Measurements from ENCODE around the gene DNLZ. TPM values are rescaled to one million over a fixed set of nuclear protein-coding genes. Genes with fewer than 3 reads are reported as not detected.

The DNLZ gene
- total RNA-seq, 1 experiment from 2014 or later, result 22.5 TPM

DNA sequence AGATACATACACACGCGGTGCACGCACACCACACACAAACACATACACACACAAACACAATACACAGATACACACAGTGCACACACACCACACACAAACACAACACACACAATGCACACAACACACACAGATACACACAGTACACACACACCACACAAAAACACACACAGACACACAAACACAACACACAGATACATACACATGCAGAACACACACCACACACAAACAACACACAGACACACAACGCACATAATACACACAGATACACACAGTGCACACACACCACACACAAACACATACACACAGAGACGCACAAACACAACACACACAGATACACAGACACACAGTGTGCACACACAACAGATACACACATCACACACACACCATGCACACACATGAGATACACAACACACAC lies 53.7 kb downstream of the DNLZ start:
- H3K27ac Mint-ChIP-seq (ENCODE audit: unreplicated experiment), result no peak overlapping the region
- TF ChIP-seq, protein P1, sequence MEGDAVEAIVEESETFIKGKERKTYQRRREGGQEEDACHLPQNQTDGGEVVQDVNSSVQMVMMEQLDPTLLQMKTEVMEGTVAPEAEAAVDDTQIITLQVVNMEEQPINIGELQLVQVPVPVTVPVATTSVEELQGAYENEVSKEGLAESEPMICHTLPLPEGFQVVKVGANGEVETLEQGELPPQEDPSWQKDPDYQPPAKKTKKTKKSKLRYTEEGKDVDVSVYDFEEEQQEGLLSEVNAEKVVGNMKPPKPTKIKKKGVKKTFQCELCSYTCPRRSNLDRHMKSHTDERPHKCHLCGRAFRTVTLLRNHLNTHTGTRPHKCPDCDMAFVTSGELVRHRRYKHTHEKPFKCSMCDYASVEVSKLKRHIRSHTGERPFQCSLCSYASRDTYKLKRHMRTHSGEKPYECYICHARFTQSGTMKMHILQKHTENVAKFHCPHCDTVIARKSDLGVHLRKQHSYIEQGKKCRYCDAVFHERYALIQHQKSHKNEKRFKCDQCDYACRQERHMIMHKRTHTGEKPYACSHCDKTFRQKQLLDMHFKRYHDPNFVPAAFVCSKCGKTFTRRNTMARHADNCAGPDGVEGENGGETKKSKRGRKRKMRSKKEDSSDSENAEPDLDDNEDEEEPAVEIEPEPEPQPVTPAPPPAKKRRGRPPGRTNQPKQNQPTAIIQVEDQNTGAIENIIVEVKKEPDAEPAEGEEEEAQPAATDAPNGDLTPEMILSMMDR (IDR thresholded peaks at IDR 0.05; ENCODE audit: unreplicated experiment), result no peak
- H3K4me1 Mint-ChIP-seq (ENCODE audit: low read depth, unreplicated experiment), result no peaks in the 10 kb centered on the region
- no peak for DNase-seq
- CTCF ChIA-PET, result no interaction called here
- BruUV-seq (replicated peaks), result no TSS peak
- H3K27me3 Mint-ChIP-seq (ENCODE audit: unreplicated experiment), result no peaks in the 10 kb centered on the region
- H3K9me3 Mint-ChIP-seq (ENCODE audit: low read depth, unreplicated experiment), result peaks cover 5% of the 10 kb centered on the region
- no peak overlapping the region for H3K4me3 Mint-ChIP-seq (ENCODE audit: low read depth, unreplicated experiment)
- intact Hi-C loops (cut with micrococcal nuclease; ENCODE audit: unreplicated experiment), result no loop called here
- no peaks in the 10 kb centered on the region for H3K36me3 Mint-ChIP-seq (ENCODE audit: insufficient read depth, unreplicated experiment)

Other genes with a start within 250 kb of the DNLZ start
- 23.9 and 26.3 TPM in 2 replicates for gene TMEM250, start 244.9 kb downstream of the DNLZ start, total RNA-seq (2022)
- gene LHX3, start 158.6 kb downstream of the DNLZ start, total RNA-seq (2022), result not detected in 2 replicates
- gene QSOX2, start 117.9 kb downstream of the DNLZ start, total RNA-seq (2022), result 18.9 and 20.5 TPM in 2 replicates
- 0.44 and 0.73 TPM in 2 replicates for gene CCDC187, start 59.6 kb downstream of the DNLZ start, total RNA-seq (2022)
- 3.9 and 5.7 TPM in 2 replicates for gene GPSM1, start 36.2 kb downstream of the DNLZ start, total RNA-seq (2022)
- 1.2 and 1.6 TPM in 2 replicates for gene CARD9, start 9.9 kb upstream of the DNLZ start, total RNA-seq (2022)
- 9.7 and 10.5 TPM in 2 replicates for gene SNAPC4, start 36.4 kb upstream of the DNLZ start, total RNA-seq (2022)
- gene ENTR1, start 46.9 kb upstream of the DNLZ start, total RNA-seq (2022), result 49.7 and 50.2 TPM in 2 replicates
- 44.0 and 46.6 TPM in 2 replicates for gene PMPCA, start 46.9 kb upstream of the DNLZ start, total RNA-seq (2022)
- gene INPP5E, start 76.1 kb upstream of the DNLZ start, total RNA-seq (2022), result 10.9 and 11.3 TPM in 2 replicates
- gene SEC16A, start 119.3 kb upstream of the DNLZ start, total RNA-seq (2022), result 48.9 and 49.6 TPM in 2 replicates
- gene NOTCH1, start 182.3 kb upstream of the DNLZ start, total RNA-seq (2022), result 11.7 and 17.7 TPM in 2 replicates